GM12878 (cell line): ENCODE measurements around the gene RUFY2. TPM values are rescaled to one million over a fixed set of nuclear protein-coding genes. Genes with fewer than 3 reads are reported as not detected.

ENCODE experiments used
- BRCA1 ChIP-seq: IDR thresholded peaks from 2 replicates; pipeline ENCODE4 v1.6.1; 2011; ENCODE audit warnings: low read depth, low read length, improper control_type of control experiment
- E4F1 ChIP-seq: fragments of 450-650 bp; IDR thresholded peaks from 2 replicates; pipeline ENCODE4 v1.6.1; 2018; ENCODE audit warnings: borderline replicate concordance, mild to moderate bottlenecking; ENCODE audit not compliant: partially characterized antibody
- IKZF2 ChIP-seq, 2 experiments: fragments of 450-650 bp; IDR thresholded peaks; 2 replicates each; pipeline ENCODE4 v1.6.1; 2017; ENCODE audit warnings: mild to moderate bottlenecking in 2 of 2, moderate library complexity in 2 of 2
- KDM1A ChIP-seq: fragments of 200-600 bp; sonication (generic); IDR thresholded peaks from 2 replicates; pipeline ENCODE4 v1.6.1; 2016; ENCODE audit warnings: borderline replicate concordance
- MTA3 ChIP-seq: IDR thresholded peaks from 2 replicates; pipeline ENCODE4 v1.6.1; 2012; ENCODE audit warnings: low read length, inconsistent platforms, borderline replicate concordance
- PAX8 ChIP-seq: fragments of 450-650 bp; IDR thresholded peaks from 2 replicates; pipeline ENCODE4 v1.6.1; 2017; ENCODE audit warnings: mild to moderate bottlenecking, moderate library complexity
- RAD21 ChIP-seq: IDR thresholded peaks from 2 replicates; pipeline ENCODE4 v1.6.1; 2011; ENCODE audit warnings: mild to moderate bottlenecking, low read depth, low read length, moderate library complexity; ENCODE audit not compliant: insufficient read depth
- RAD51 ChIP-seq: fragments of 450-650 bp; IDR thresholded peaks from 2 replicates; pipeline ENCODE4 v1.6.1; 2016; ENCODE audit warnings: moderate library complexity, mild to moderate bottlenecking, inconsistent platforms
- SIX5 ChIP-seq: IDR thresholded peaks from 2 replicates; pipeline ENCODE4 v1.6.1; 2011; ENCODE audit warnings: mild to moderate bottlenecking, low read depth, low read length, moderate library complexity; ENCODE audit not compliant: severe bottlenecking
- SMAD1 ChIP-seq: fragments of 450-650 bp; IDR thresholded peaks from 2 replicates; pipeline ENCODE4 v1.6.1; 2018; ENCODE audit warnings: mild to moderate bottlenecking, low read depth; ENCODE audit not compliant: partially characterized antibody
- SP1 ChIP-seq: IDR thresholded peaks from one replicate; pipeline ENCODE4 v1.6.1; 2011; ENCODE audit warnings: low read depth, low read length
- TCF3 ChIP-seq: IDR thresholded peaks from 2 replicates; pipeline ENCODE4 v1.6.1; 2012; ENCODE audit warnings: low read depth, mild to moderate bottlenecking, low read length, borderline replicate concordance; ENCODE audit not compliant: insufficient read depth
- ZBTB33 ChIP-seq: fragments of 450-650 bp; IDR thresholded peaks from 2 replicates; pipeline ENCODE4 v1.6.1; 2017; ENCODE audit warnings: mild to moderate bottlenecking
- ZNF207 ChIP-seq: fragments of 450-650 bp; IDR thresholded peaks from 2 replicates; pipeline ENCODE4 v1.6.1; 2014; ENCODE audit warnings: antibody characterized with exemption, mild to moderate bottlenecking, borderline replicate concordance
- ZNF24 ChIP-seq: fragments of 450-650 bp; IDR thresholded peaks from 2 replicates; pipeline ENCODE4 v1.6.1; 2017; ENCODE audit warnings: antibody characterized with exemption, mild to moderate bottlenecking
- polyA plus RNA-seq, 11 experiments: library from polyadenylated mRNA; depleted of rRNA in 4 of 11; unstranded in 6 of 11; stranded (reverse) in 5 of 11; fragments of >200 nt; fragmentation: Nextera tagmentation in 4 of 11; fragmentation: Illumina TruSeq in 1 of 11; extraction: Ambion mirVana in 4 of 11; extraction: Trizol in 1 of 11; gene quantifications; 1 replicate in 1 of 11; 2 replicates in 10 of 11; pipeline versions ENCODE4 v1.2.1 to v1.2.3, GENCODE V29; 2011 to 2016; ENCODE audit warnings: inconsistent platforms in 2 of 11, missing spikeins in 2 of 11, low read depth in 1 of 11
- total RNA-seq, 4 experiments: library from RNA; depleted of rRNA in 3 of 4; stranded (reverse); fragments of >200 nt in 3 of 4; fragmentation: Illumina TruSeq in 1 of 4; extraction: Trizol in 1 of 4; gene quantifications; 2 replicates each; pipeline versions ENCODE4 v1.2.1 to v1.2.3, GENCODE V29; 2013 to 2021
- TF ChIP-seq, protein P1 (sequence below): fragments of 450-650 bp; IDR thresholded peaks from 2 replicates; pipeline ENCODE4 v1.6.1; 2017; ENCODE audit warnings: low read depth, mild to moderate bottlenecking, moderate library complexity
- TF ChIP-seq, protein P2 (sequence below): fragments of 450-650 bp; IDR thresholded peaks from 2 replicates; pipeline ENCODE4 v1.6.1; 2016; ENCODE audit warnings: mild to moderate bottlenecking
- TF ChIP-seq, protein P3 (sequence below): fragments of 450-650 bp; formaldehyde crosslinking; IDR thresholded peaks from 2 replicates; pipeline ENCODE4 v1.5.0; 2022; ENCODE audit warnings: mild to moderate bottlenecking, missing genetic modification characterization

RUFY2 gene
- total and polyA plus RNA-seq, 10 of the 15 experiments (the other 5 are each of a cell fraction or from before 2014, with no cell fraction given), result 1.7 to 8.4 (median 5.8) TPM

- TF ChIP-seq, protein P1, sequence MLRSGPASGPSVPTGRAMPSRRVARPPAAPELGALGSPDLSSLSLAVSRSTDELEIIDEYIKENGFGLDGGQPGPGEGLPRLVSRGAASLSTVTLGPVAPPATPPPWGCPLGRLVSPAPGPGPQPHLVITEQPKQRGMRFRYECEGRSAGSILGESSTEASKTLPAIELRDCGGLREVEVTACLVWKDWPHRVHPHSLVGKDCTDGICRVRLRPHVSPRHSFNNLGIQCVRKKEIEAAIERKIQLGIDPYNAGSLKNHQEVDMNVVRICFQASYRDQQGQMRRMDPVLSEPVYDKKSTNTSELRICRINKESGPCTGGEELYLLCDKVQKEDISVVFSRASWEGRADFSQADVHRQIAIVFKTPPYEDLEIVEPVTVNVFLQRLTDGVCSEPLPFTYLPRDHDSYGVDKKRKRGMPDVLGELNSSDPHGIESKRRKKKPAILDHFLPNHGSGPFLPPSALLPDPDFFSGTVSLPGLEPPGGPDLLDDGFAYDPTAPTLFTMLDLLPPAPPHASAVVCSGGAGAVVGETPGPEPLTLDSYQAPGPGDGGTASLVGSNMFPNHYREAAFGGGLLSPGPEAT, result no peak
- TF ChIP-seq, protein P2, sequence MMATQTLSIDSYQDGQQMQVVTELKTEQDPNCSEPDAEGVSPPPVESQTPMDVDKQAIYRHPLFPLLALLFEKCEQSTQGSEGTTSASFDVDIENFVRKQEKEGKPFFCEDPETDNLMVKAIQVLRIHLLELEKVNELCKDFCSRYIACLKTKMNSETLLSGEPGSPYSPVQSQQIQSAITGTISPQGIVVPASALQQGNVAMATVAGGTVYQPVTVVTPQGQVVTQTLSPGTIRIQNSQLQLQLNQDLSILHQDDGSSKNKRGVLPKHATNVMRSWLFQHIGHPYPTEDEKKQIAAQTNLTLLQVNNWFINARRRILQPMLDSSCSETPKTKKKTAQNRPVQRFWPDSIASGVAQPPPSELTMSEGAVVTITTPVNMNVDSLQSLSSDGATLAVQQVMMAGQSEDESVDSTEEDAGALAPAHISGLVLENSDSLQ, result peak; percentile 49; the same call in 1 of the 2 replicates
- TF ChIP-seq ZNF24, result no peak
- no peak for TF ChIP-seq ZNF207
- TF ChIP-seq E4F1, result no peak
- no peak for TF ChIP-seq IKZF2 (IDR thresholded peaks at IDR 0.05)
- no peak for TF ChIP-seq KDM1A
- no peak for TF ChIP-seq MTA3
- no peak for TF ChIP-seq SMAD1
- no peak for TF ChIP-seq SIX5
- TF ChIP-seq SP1, result no peak
- TF ChIP-seq PAX8, result no peak
- TF ChIP-seq, protein P3, sequence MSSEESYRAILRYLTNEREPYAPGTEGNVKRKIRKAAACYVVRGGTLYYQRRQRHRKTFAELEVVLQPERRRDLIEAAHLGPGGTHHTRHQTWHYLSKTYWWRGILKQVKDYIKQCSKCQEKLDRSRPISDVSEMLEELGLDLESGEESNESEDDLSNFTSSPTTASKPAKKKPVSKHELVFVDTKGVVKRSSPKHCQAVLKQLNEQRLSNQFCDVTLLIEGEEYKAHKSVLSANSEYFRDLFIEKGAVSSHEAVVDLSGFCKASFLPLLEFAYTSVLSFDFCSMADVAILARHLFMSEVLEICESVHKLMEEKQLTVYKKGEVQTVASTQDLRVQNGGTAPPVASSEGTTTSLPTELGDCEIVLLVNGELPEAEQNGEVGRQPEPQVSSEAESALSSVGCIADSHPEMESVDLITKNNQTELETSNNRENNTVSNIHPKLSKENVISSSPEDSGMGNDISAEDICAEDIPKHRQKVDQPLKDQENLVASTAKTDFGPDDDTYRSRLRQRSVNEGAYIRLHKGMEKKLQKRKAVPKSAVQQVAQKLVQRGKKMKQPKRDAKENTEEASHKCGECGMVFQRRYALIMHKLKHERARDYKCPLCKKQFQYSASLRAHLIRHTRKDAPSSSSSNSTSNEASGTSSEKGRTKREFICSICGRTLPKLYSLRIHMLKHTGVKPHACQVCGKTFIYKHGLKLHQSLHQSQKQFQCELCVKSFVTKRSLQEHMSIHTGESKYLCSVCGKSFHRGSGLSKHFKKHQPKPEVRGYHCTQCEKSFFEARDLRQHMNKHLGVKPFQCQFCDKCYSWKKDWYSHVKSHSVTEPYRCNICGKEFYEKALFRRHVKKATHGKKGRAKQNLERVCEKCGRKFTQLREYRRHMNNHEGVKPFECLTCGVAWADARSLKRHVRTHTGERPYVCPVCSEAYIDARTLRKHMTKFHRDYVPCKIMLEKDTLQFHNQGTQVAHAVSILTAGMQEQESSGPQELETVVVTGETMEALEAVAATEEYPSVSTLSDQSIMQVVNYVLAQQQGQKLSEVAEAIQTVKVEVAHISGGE (CRISPR knock-in tag), result no peak
- TF ChIP-seq ZBTB33, result no peak
- no peak for TF ChIP-seq BRCA1
- peak; percentile 70 for TF ChIP-seq RAD21
- TF ChIP-seq RAD51, result no peak
- TF ChIP-seq TCF3, result no peak
Observed at GRCh38 chr10:68301790-68302502, 105.1 kb downstream of the RUFY2 start (continued).
